Activated CD8-positive, alpha-beta memory T cell treated with anti-CD3 and anti-CD28 coated beads for 36 hours (primary cell): ENCODE results near the gene LRRC2. TPM values are rescaled to one million over a fixed set of nuclear protein-coding genes. Genes with fewer than 3 reads are reported as not detected.
"Not testable (repeated sequence)": the region's sequence is repeated elsewhere in the genome, so short reads cannot be mapped to it uniquely, and the experiment has no call there.

ENCODE experiments used
- CTCF ChIA-PET: fragments of 350-600 bp; sonication (Branson Sonifier 250); formaldehyde crosslinking; loops from one replicate; lab custom pipeline; 2021; ENCODE audit warnings: antibody characterized with exemption; lab: Charles Lee
- POLR2A ChIA-PET: fragments of 350-600 bp; sonication (Branson Sonifier 250); formaldehyde crosslinking; loops from one replicate; lab custom pipeline; 2021; ENCODE audit warnings: antibody characterized with exemption; lab: Charles Lee
- total RNA-seq, 2 experiments: library from RNA; stranded (reverse); gene quantifications; one replicate each; pipeline ENCODE4 v1.2.3, GENCODE V29; 2021

LRRC2 gene
- total RNA-seq: not detected

GRCh38 chr3:46566040-46566641, at the start of gene LRRC2:
Gene LRRC2, minus strand, starts transcription at chr3:46566302. Its CDS starts 14,711 bp downstream, at chr3:46551591.
- POLR2A ChIA-PET: no interaction called here
- CTCF ChIA-PET: interaction anchor here (2.1 kb wide), 1 partner anchor 77 kb away, joined by 7 read pairs; no protein-coding TSS in a partner anchor

- CTCF ChIA-PET: no interaction called here
- POLR2A ChIA-PET: no interaction called here
These were observed 49.1 kb upstream of the LRRC2 start for GRCh38 chr3:46615050-46615775.

- ChIA-PET POLR2A (no interaction called here), CTCF (no interaction called here)
These were observed 48.3 kb upstream of the LRRC2 start for GRCh38 chr3:46614431-46614830.

GRCh38 chr3:46613313-46614005, 47.4 kb upstream of the LRRC2 start:
- CTCF ChIA-PET: no interaction called here

GRCh38 chr3:46612324-46612723, 46.2 kb upstream of the LRRC2 start, which contains the start of gene FAM240A:
Gene FAM240A, plus strand, starts transcription at chr3:46612525. Its CDS starts 159 bp downstream, at chr3:46612684.
- ChIA-PET POLR2A (no interaction called here), CTCF (no interaction called here)

More at GRCh38 chr3:46613313-46614005, 47.4 kb upstream of the LRRC2 start:
- POLR2A ChIA-PET: no interaction called here

GRCh38 chr3:46609944-46610722, 44.0 kb upstream of the LRRC2 start:
- ChIA-PET POLR2A (no interaction called here), CTCF (no interaction called here)

GRCh38 chr3:46609212-46609721, 43.2 kb upstream of the LRRC2 start:
- POLR2A ChIA-PET: no interaction called here
- CTCF ChIA-PET: no interaction called here

GRCh38 chr3:46607603-46608028, 41.5 kb upstream of the LRRC2 start:
- ChIA-PET POLR2A (no interaction called here), CTCF (no interaction called here)

- ChIA-PET POLR2A (no interaction called here), CTCF (no interaction called here)
These were observed 38.0 kb upstream of the LRRC2 start for GRCh38 chr3:46604127-46604526.

- CTCF ChIA-PET: no interaction called here
- POLR2A ChIA-PET: no interaction called here
These were observed 37.4 kb upstream of the LRRC2 start for GRCh38 chr3:46603446-46604046.

- POLR2A ChIA-PET: no interaction called here
- CTCF ChIA-PET: interaction anchor here (1.8 kb wide), 1 partner anchor 111 kb away, joined by 4 read pairs; no protein-coding TSS in a partner anchor
These were observed 33.5 kb upstream of the LRRC2 start for GRCh38 chr3:46599590-46599989.

- ChIA-PET CTCF (no interaction called here), POLR2A (no interaction called here)
These were observed 29.8 kb upstream of the LRRC2 start for GRCh38 chr3:46595819-46596314.

GRCh38 chr3:46594723-46595122, 28.6 kb upstream of the LRRC2 start:
- ChIA-PET POLR2A (no interaction called here), CTCF (no interaction called here)

GRCh38 chr3:46593979-46594378, 27.9 kb upstream of the LRRC2 start:
- ChIA-PET POLR2A (no interaction called here), CTCF (no interaction called here)

- CTCF ChIA-PET: no interaction called here
- POLR2A ChIA-PET: no interaction called here
These were observed 27.3 kb upstream of the LRRC2 start for GRCh38 chr3:46593274-46593862.

GRCh38 chr3:46587268-46587667, 21.2 kb upstream of the LRRC2 start:
- POLR2A ChIA-PET, CTCF ChIA-PET: not testable (repeated sequence)

- ChIA-PET POLR2A (no interaction called here), CTCF (no interaction called here)
These were observed 20.7 kb upstream of the LRRC2 start for GRCh38 chr3:46586738-46587246.
